ENCODE results near the gene P3H4.

GRCh38 chr17:41848788-41849187 lies 37.0 kb upstream of the P3H4 start:
- TF ChIP-seq, protein P1, sequence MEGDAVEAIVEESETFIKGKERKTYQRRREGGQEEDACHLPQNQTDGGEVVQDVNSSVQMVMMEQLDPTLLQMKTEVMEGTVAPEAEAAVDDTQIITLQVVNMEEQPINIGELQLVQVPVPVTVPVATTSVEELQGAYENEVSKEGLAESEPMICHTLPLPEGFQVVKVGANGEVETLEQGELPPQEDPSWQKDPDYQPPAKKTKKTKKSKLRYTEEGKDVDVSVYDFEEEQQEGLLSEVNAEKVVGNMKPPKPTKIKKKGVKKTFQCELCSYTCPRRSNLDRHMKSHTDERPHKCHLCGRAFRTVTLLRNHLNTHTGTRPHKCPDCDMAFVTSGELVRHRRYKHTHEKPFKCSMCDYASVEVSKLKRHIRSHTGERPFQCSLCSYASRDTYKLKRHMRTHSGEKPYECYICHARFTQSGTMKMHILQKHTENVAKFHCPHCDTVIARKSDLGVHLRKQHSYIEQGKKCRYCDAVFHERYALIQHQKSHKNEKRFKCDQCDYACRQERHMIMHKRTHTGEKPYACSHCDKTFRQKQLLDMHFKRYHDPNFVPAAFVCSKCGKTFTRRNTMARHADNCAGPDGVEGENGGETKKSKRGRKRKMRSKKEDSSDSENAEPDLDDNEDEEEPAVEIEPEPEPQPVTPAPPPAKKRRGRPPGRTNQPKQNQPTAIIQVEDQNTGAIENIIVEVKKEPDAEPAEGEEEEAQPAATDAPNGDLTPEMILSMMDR (IDR thresholded peaks at IDR 0.05; ENCODE audit: poor library complexity, severe bottlenecking): no peak
- TF ChIP-seq TAF1 (IDR thresholded peaks at IDR 0.05; ENCODE audit: low read depth): no peak
- TF ChIP-seq EP300 (conservative IDR thresholded peaks at IDR 0.05; ENCODE audit: poor library complexity, severe bottlenecking): no peak
- no peak for TF ChIP-seq EZH2 (IDR thresholded peaks at IDR 0.05; ENCODE audit: borderline replicate concordance, insufficient read depth, low read length, poor library complexity, severe bottlenecking)
- TF ChIP-seq, protein P2, sequence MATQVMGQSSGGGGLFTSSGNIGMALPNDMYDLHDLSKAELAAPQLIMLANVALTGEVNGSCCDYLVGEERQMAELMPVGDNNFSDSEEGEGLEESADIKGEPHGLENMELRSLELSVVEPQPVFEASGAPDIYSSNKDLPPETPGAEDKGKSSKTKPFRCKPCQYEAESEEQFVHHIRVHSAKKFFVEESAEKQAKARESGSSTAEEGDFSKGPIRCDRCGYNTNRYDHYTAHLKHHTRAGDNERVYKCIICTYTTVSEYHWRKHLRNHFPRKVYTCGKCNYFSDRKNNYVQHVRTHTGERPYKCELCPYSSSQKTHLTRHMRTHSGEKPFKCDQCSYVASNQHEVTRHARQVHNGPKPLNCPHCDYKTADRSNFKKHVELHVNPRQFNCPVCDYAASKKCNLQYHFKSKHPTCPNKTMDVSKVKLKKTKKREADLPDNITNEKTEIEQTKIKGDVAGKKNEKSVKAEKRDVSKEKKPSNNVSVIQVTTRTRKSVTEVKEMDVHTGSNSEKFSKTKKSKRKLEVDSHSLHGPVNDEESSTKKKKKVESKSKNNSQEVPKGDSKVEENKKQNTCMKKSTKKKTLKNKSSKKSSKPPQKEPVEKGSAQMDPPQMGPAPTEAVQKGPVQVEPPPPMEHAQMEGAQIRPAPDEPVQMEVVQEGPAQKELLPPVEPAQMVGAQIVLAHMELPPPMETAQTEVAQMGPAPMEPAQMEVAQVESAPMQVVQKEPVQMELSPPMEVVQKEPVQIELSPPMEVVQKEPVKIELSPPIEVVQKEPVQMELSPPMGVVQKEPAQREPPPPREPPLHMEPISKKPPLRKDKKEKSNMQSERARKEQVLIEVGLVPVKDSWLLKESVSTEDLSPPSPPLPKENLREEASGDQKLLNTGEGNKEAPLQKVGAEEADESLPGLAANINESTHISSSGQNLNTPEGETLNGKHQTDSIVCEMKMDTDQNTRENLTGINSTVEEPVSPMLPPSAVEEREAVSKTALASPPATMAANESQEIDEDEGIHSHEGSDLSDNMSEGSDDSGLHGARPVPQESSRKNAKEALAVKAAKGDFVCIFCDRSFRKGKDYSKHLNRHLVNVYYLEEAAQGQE (IDR thresholded peaks at IDR 0.05; ENCODE audit: borderline replicate concordance): no peak
- no peak for TF ChIP-seq POLR2AphosphoS5 (IDR thresholded peaks at IDR 0.05)
